ENCODE results near the gene INSL4.

Gene INSL4

DNA sequence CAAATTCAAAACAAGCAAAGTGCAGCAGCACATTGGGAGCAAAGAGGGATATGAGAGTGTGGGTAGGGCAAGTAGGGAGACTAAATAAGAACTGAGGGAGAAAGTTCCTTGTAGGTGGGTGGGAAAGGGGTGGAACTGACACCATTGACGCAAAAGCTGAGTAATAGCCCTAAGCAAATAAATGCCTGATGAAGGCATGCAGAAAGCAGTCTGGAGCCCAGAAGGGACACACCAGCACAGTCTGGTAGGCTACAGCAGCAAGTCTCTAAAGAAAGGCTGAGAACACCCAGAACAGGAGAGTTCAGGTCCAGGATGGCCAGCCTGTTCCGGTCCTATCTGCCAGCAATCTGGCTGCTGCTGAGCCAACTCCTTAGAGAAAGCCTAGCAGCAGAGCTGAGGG, at the start of gene INSL4:
INSL4 (plus strand) TSS at position 208 of the 400 bp plus-strand sequence; CDS start at position 313, 105 bp downstream.
- no peak for DNase-seq

DNA sequence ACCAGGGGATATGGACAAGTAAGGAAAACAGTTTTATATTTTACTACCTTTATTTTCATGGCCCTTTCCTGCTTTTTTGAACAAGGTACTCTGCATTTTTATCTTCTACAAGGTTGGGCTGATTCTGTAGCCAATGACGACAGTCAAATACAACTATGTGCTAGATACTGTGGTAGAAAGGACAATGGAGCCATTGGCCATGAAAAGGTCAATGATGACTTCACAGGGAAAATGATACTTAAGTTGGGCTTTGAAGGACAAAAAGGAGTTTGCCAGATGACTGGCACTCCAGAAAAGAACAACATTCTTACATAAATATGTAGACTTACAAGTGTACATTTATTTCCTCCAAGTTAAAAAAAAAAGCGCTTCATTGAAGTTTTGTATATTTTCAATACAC, 46.4 kb upstream of the INSL4 start:
- no peak for DNase-seq

GRCh38 chr9:5185220-5185840, 45.9 kb upstream of the INSL4 start, which contains the start of gene INSL6:
TSS of gene INSL6 (minus strand) at chr9:5185639. CDS start at chr9:5185602, 37 bp downstream.
- no peak for DNase-seq

GRCh38 chr9:5186416-5187169, 44.6 kb upstream of the INSL4 start:
- DNase-seq: peak; percentile 26

GRCh38 chr9:5188060-5188984, 42.9 kb upstream of the INSL4 start:
- no peak for DNase-seq

- no peak for DNase-seq
Measured at GRCh38 chr9:5191985-5192384, 39.2 kb upstream of the INSL4 start.

- DNase-seq: no peak
Measured at GRCh38 chr9:5193345-5193744, 37.9 kb upstream of the INSL4 start.

DNA sequence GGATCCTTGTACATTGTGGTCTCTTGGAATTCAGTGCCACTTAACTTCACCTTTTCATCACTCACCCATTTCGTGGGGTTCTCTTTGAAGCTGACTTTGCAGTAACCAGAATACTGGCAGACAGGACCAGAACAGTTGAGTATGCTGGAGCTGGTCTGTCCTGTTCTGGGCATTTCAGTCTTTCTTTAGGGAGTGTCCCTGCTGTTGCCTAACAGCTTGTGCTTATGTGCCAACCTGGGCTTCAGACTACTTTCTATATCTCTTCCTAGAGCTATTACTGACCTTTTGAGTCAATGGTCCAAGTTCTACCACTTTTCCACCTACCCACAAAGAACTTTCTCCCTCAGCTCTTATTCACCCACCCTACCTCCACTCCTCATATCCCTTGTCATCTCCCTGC, 35.8 kb upstream of the INSL4 start:
- no peak for DNase-seq

GRCh38 chr9:5205071-5205470, 26.1 kb upstream of the INSL4 start:
- DNase-seq: no peak

DNA sequence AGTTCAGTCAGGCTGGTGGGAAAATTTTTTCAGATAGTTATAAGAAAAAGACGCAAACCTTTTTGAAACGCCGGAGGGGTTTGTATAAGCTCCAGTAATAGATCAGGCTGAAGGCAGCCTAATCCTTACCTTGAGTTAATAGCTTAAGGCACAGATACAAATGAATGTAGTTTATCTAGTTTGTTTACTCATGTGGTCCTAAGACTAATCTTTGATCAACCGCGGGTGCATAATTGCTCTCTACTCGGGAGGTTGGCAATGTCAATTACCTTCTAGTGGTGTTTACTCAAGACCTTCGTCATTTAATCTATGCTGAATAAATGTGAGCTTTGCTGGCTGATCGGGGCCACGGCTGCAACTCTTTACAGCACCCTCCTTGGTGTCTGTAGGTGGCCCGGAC, 665 bp upstream of the INSL4 start:
- no peak for DNase-seq

DNA sequence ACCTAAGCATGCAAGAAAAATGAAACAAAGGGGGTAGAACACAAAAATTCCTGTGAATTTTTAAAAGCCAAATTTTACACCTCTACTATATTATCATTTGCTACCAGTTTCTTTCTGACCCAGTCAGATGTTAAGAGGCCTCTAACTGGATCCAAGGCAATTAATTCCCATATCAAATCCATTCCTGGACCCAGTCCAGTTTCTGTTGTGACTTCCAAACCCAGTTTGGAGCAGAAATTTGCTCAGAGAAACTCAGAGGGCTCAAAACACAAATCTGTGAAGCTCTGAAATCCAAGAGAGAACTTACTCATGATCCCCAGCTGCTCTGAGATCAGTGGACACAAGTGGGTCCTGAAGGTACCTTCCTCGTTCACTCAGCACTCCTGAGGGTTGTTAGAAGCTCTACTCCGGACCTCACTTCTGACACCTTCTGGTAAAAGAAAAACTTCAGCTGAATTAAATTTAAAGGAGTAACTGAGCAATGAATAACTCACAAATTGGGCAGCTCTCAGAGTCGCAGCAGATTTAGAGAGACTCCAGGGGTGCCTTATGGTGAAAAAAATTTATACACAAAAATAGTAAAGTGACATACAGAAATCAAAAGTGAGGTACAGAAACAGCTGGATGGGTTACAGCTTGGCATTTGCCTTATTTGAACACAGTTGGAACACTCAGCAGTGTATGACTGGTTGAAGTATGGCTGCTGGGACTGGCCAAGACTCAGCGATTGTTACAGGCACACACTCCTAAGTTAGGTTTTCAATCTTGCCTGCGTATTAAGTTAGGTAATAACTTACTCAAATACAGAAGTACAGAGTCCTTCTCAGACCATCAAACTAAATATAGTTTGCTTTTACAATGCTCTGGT, 32.4 kb downstream of the INSL4 start:
- DNase-seq: no peak

DNA sequence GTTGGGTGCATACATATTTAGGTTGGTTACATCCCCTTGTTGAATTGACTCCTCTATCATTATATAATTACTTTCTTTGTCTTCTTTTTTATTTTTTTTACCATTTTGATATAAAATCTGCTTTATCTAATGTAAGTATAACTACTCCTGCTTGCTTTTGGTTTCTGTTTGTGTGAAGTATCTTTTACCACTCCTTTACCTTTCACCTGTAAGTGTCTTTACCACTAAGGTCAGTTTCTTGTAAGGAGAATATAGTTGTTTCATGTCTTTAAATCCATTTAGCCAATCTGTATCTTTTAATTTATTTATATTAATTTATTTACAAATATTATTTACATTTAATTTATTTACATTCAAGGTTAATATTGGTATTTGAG, 33.0 kb downstream of the INSL4 start:
- no peak for DNase-seq

DNA sequence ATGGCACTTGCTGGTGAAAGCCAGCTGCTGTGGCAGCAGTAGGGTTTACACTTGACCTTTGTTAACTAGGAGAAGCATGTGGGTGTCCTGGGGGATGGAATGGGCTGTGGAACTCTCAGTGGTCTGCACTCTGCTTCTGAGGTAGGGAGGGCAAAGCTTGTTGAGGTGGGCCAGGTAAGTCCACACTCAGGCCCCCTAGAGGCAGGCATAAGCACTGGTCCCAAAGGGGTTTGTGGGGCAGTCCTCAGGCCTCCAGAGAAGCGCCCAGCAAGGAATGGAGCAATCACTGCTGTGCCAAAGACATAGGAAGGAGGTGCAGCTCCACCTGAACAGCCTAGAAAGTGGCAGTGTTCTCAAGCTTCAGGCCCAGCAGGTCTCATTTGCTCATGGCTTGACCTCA, 34.7 kb downstream of the INSL4 start:
- no peak for DNase-seq

DNA sequence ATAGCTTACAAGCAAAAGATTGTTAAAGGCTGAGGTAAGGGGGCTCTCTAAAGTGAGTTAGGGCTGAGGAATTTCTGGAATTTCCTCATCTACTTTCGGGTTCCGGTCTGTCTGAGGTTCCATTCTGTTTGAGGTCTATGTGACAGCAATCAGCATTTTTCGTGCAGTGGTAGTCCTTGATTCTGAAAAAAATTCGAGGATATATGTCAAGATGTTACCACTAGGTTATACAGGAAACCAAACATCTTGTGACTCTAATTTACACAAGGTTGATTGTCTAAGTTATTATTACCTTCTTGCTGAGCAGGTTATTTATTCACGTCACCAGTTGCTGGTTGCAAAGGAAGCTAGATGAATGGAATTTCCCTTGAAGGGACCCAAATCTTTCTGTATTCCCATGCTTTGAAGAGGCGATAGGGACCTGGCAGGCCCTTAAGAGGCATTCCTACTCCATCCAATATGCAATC, 38.1 kb downstream of the INSL4 start:
- no peak for DNase-seq

DNA sequence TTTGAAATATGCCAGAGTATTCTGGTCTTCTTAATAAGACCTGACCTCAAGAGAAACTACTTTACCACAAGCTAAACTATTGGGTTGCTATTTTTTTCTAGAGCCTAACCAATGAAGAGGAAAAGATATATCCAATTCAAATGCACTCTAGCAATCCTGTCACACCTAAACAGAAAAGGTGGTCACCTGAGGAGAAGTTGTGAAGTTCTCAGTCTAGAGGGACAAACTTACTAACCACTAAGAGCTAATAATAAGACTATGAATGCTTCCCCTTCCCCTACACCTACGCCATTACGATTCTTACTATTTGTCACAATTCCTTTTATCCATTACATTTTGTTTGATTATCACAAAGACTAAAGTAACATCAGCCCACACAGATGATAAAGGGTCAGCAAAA, 43.6 kb downstream of the INSL4 start:
- no peak for DNase-seq

- no peak for DNase-seq
Measured at GRCh38 chr9:5278486-5278885, 47.3 kb downstream of the INSL4 start.
